OCI-LY7 (cell line): ENCODE results near the gene ADGRF3. TPM values are rescaled to one million over a fixed set of nuclear protein-coding genes. Genes with fewer than 3 reads are reported as not detected.

Experiments used
- BruUV-seq: library from RNA; stranded (reverse); fragments of 400-500 nt; replicated peaks from 2 replicates; lab custom pipeline; 2021; lab: Mats Ljungman, UMichigan
- CTCF ChIA-PET: fragments of 300-600 bp; sonication (Branson Sonifier 250); formaldehyde crosslinking; loops from one replicate; lab custom pipeline; 2022; ENCODE audit warnings: antibody characterized with exemption; ENCODE audit not compliant: unreplicated experiment; lab: Charles Lee
- POLR2A ChIA-PET: fragments of 300-600 bp; sonication (Branson Sonifier 250); formaldehyde crosslinking; loops from one replicate; lab custom pipeline; 2022; ENCODE audit warnings: antibody characterized with exemption; lab: Charles Lee
- DNase-seq: peaks from one replicate; pipeline ENCODE4 v3.0.0-alpha.2; 2015; ENCODE audit warnings: low spot score
- H2AFZ ChIP-seq: fragments of 200-600 bp; sonication (generic), shearing (Covaris generic); 2 replicates; pipeline ENCODE4 v1.6.1; 2014; ENCODE audit warnings: mild to moderate bottlenecking, antibody characterized with exemption, low read length, moderate library complexity
- H3K27ac ChIP-seq: fragments of 200-600 bp; sonication (generic); 2 replicates; pipeline ENCODE4 v1.5.1; 2014; ENCODE audit warnings: mixed run types, low read depth, mild to moderate bottlenecking, moderate library complexity, low read length, inconsistent platforms; ENCODE audit not compliant: poor library complexity, severe bottlenecking
- H3K36me3 ChIP-seq: fragments of 200-600 bp; sonication (generic); 2 replicates; pipeline ENCODE4 v1.6.1; 2014; ENCODE audit warnings: mild to moderate bottlenecking, antibody characterized with exemption, low read length, moderate library complexity, mixed read lengths; ENCODE audit not compliant: insufficient read depth
- H3K4me1 ChIP-seq: fragments of 200-600 bp; sonication (generic); 2 replicates; pipeline ENCODE4 v1.5.1; 2014; ENCODE audit warnings: mild to moderate bottlenecking, low read length; ENCODE audit not compliant: insufficient read depth, poor library complexity, severe bottlenecking
- H3K4me2 ChIP-seq: fragments of 200-600 bp; sonication (generic); 2 replicates; pipeline ENCODE4 v1.6.1; 2014; ENCODE audit warnings: mild to moderate bottlenecking, low read length
- H3K4me3 ChIP-seq: fragments of 200-600 bp; sonication (generic); 2 replicates; pipeline ENCODE4 v1.5.1; 2014; ENCODE audit warnings: mild to moderate bottlenecking, low read depth, low read length; ENCODE audit not compliant: poor library complexity, severe bottlenecking
- H3K79me2 ChIP-seq: fragments of 200-600 bp; sonication (generic); 2 replicates; pipeline ENCODE4 v1.6.1; 2016; ENCODE audit warnings: low read depth, mild to moderate bottlenecking, low read length, moderate library complexity, mixed read lengths; ENCODE audit not compliant: insufficient read depth
- H3K9me2 ChIP-seq: fragments of 200-600 bp; sonication (generic); 2 replicates; pipeline ENCODE4 v1.6.1; 2016; ENCODE audit warnings: mild to moderate bottlenecking, low read length, mixed read lengths; ENCODE audit not compliant: insufficient read depth
- H3K9me3 ChIP-seq: fragments of 200-600 bp; sonication (generic); 2 replicates; pipeline ENCODE4 v1.6.1; 2014; ENCODE audit warnings: mild to moderate bottlenecking, mixed run types, low read length, mixed read lengths
- H4K20me1 ChIP-seq: fragments of 200-600 bp; sonication (generic); 2 replicates; pipeline ENCODE4 v1.6.1; 2014; ENCODE audit warnings: mild to moderate bottlenecking, antibody characterized with exemption, low read length, moderate library complexity, mixed read lengths; ENCODE audit not compliant: insufficient read depth
- CTCF ChIP-seq: fragments of 200-600 bp; sonication (generic); conservative IDR thresholded peaks from 2 replicates; pipeline ENCODE4 v1.5.1; 2014; ENCODE audit warnings: mild to moderate bottlenecking, antibody characterized with exemption, low read length, moderate library complexity, mixed read lengths
- EZH2phosphoT487 ChIP-seq: fragments of 200-600 bp; sonication (generic); IDR thresholded peaks from 2 replicates; pipeline ENCODE4 v1.6.1; 2018; ENCODE audit warnings: low read depth, borderline replicate concordance, mild to moderate bottlenecking, mixed run types, antibody characterized with exemption, low read length, moderate library complexity, mixed read lengths
- intact Hi-C: fragments of 100-400 bp; cut with micrococcal nuclease; formaldehyde crosslinking; loops from one replicate; pipeline ENCODE4 v1.10.0; 2022; ENCODE audit not compliant: unreplicated experiment
- total RNA-seq, 2 experiments: library from RNA; depleted of rRNA in 1 of 2; stranded (reverse); fragments of >200 nt in 1 of 2; shearing (Covaris generic) in 1 of 2; gene quantifications; 2 replicates each; pipeline ENCODE4 v1.2.3, GENCODE V29; 2014 to 2022

The ADGRF3 gene
- total RNA-seq, 2 experiments from 2014 or later: 3.8 to 4.7 TPM

GRCh38 chr2:26285931-26286330 is 60.7 kb downstream of the ADGRF3 start:
- Histone ChIP-seq H3K9me2 (no peaks in the 10 kb centered on the region), H3K27ac (no peak overlapping the region), H3K9me3 (no peaks in the 10 kb centered on the region), H4K20me1 (no peaks in the 10 kb centered on the region), H3K4me3 (no peak overlapping the region), H3K79me2 (no peaks in the 10 kb centered on the region), H2AFZ (no peak overlapping the region), H3K4me2 (no peak overlapping the region), H3K4me1 (no peaks in the 10 kb centered on the region), H3K36me3 (peaks cover 56% of the 10 kb centered on the region)
- POLR2A ChIA-PET: no interaction called here
- no peak for TF ChIP-seq EZH2phosphoT487
- TF ChIP-seq CTCF: no peak
- BruUV-seq: no TSS peak
- DNase-seq: no peak
- intact Hi-C loops: no loop called here
- CTCF ChIA-PET: no interaction called here

- Histone ChIP-seq H3K9me2 (no peaks in the 10 kb centered on the region), H4K20me1 (no peaks in the 10 kb centered on the region), H3K36me3 (peaks cover 71% of the 10 kb centered on the region), H3K4me1 (no peaks in the 10 kb centered on the region), H2AFZ (no peak overlapping the region), H3K27ac (no peak overlapping the region), H3K4me2 (no peak overlapping the region), H3K4me3 (no peak overlapping the region), H3K79me2 (no peaks in the 10 kb centered on the region), H3K9me3 (no peaks in the 10 kb centered on the region)
- no TSS peak for BruUV-seq
- ChIA-PET POLR2A (interaction anchor here (0.7 to 1.1 kb wide), 2 partner anchors 9 to 12 kb away, joined by 4 to 5 read pairs; no protein-coding TSS in a partner anchor), CTCF (no interaction called here)
- intact Hi-C loops: no loop called here
- DNase-seq: no peak
- TF ChIP-seq EZH2phosphoT487 (no peak), CTCF (no peak)
Measured at GRCh38 chr2:26284132-26284531, 62.5 kb downstream of the ADGRF3 start.

DNA sequence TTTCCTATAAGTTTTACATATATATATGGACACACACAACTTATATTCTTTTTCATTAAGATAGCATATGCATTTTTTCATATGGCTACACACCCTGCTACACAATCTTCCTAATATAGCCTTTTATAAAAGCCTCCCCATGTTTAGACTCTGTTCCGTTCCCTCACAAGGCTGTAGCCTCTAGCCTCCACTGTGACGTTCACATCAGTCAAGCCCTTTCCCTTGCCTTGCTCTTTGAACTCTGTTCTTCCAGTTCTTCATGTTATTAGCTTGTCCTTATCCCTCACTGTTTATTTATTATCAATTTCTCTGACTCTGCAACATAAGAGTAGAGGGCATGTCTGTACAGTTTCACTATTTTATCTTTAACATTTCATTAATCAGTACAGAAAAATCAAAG is 63.0 kb downstream of the ADGRF3 start:
- no peaks in the 10 kb centered on the region for H4K20me1 ChIP-seq
- H3K4me2 ChIP-seq: no peak overlapping the region
- no peak for DNase-seq
- no peak overlapping the region for H3K4me3 ChIP-seq
- ChIA-PET POLR2A (interaction anchor here (0.7 to 1.1 kb wide), 2 partner anchors 9 to 12 kb away, joined by 4 to 5 read pairs; no protein-coding TSS in a partner anchor), CTCF (no interaction called here)
- no peaks in the 10 kb centered on the region for H3K9me3 ChIP-seq
- intact Hi-C loops: no loop called here
- no TSS peak for BruUV-seq
- peaks cover 76% of the 10 kb centered on the region for H3K36me3 ChIP-seq
- H3K4me1 ChIP-seq: no peaks in the 10 kb centered on the region
- H3K27ac ChIP-seq: no peak overlapping the region
- H3K9me2 ChIP-seq: no peaks in the 10 kb centered on the region
- H3K79me2 ChIP-seq: no peaks in the 10 kb centered on the region
- no peak overlapping the region for H2AFZ ChIP-seq
- TF ChIP-seq EZH2phosphoT487 (no peak), CTCF (no peak)
